GM18511 (cell line): ENCODE results near the gene CCT7.
"Not testable (repeated sequence)": the region's sequence is repeated elsewhere in the genome, so short reads cannot be mapped to it uniquely, and the experiment has no call there.

ENCODE experiments used
- ATAC-seq: cut with Tn5 transposase; IDR thresholded peaks from one replicate; pipeline ENCODE4 v1.9.1; 2021; ENCODE audit warnings: mild to moderate bottlenecking, moderate library complexity; ENCODE audit not compliant: unreplicated experiment

The CCT7 gene

GRCh38 chr2:73254343-73255006 lies 20.4 kb downstream of the CCT7 start:
- no peak for ATAC-seq

GRCh38 chr2:73255007-73255644 lies 21.0 kb downstream of the CCT7 start:
- ATAC-seq: no peak

- ATAC-seq: no peak
These were observed 22.0 kb downstream of the CCT7 start for GRCh38 chr2:73255907-73256617.

- no peak for ATAC-seq
These were observed 22.5 kb downstream of the CCT7 start for GRCh38 chr2:73256618-73256922.

DNA sequence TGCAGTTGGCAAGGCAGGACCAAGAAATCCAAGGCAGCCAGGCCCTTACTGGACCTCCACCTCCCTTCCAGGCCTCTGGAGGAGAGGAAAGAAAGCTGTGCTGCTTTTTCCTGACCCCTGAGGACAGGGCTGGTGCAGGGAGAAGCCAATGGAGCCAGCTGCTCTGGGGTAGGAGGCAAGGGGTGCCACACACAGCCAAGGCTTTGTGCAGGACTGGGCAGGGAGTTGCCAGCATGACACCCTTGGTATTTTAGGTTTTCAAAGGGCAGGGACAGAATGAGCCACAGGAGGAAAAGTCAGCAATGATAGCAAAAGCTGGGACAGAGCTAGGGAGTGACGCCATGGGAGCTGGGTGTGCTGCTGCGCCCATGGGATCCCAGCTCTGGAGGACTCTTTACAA lies 22.9 kb downstream of the CCT7 start:
- no peak for ATAC-seq

DNA sequence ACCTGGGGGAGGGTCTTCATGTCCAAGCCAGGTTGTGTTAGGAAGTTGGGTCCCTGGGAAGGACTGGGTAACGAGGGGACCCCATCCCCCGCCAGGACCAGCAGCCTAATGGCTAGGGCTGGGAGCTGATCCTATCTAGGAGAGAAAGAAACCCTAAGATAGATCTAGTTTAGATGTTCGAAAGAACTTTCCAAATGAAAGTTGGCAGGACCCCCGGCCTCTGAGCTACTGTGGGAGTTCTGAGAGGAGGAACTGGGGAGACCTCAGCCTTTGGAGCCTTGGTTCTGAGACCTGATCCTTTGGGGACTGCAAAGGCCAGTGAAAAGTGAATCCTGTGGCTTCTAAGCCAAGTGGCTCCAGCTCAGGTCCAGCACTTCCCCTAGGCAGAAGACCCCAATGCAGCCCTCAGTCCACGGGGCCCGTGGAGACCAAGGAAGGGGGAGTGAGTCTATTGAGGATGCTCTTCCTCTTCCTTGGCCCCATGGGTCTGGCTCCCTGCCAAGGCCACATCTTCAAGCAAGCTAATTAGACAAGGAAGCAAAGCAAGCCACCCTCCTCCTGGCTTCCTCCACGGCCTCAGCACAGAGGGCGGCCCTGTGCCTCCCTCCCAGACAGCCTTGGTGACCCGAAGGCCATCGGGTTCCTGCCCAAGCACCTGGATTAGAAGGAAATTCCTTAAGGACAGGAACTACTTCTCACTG lies 23.5 kb downstream of the CCT7 start:
- no peak for ATAC-seq

GRCh38 chr2:73258186-73258912 lies 24.2 kb downstream of the CCT7 start:
- ATAC-seq: no peak

DNA sequence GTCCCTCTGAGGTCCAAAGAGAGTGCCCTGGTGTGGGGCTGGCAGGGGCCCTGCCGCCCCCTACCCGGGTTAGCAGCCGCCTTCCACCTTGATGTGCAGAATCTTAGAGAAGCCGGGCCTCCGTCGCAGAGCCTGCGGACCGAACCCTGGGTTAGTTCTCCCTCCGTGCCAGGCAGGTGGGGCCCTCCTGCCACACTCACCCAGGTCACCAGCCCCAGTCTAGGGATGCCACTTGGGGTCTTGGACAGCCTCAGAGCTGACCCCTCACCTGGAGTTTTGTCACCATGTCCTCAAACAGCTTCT lies 24.8 kb downstream of the CCT7 start:
- ATAC-seq: no peak

DNA sequence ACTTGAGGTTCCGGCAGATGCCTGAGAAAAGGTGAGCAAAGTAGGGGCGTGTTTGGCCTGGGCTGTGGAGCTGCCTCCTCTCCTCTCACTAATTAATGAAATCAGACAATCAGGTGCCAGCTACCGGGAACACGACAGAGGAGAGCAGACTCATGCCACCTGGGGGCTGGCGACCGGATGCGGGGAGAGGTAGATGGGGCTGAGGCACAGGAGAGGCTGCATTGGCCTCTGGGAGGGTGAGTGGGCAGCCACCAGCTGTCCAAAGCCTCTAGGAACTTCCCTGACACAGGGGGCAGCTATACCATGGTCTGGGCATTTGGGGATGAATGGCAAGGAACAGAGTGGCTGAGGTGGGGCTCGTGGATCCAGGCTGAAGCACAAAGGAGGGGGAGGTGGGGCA lies 25.2 kb downstream of the CCT7 start:
- ATAC-seq: no peak

DNA sequence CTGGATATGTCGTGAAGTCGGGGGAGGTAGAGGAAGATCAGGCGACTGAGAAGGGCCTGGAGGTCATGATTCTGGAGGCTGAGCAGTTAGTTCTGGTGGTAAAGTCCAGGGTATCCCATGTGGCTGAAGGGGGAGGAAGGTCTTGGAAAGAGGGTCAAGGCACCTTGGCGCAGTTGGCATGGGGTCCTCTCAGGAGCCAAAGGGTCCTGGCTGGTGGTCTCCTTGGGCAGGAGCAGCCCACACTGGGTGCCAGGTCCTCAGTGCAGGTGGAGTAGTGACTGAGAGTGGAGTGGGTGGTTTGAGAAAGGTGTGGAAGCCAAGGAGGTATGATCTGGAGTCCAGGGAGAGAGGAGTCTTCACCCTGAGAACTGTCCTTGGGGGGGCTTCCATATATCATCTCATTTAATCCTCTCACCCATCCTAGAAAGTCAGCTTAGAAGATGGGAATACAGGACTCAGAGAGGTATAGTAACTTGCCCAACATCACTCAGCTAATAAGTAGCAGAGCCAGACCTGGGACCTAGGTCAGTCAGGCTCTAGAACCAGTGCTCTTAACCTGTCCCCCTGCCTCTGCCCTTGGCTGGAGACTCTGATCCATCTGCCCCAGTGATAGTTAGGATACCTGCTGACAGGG lies 25.7 kb downstream of the CCT7 start:
- ATAC-seq: no peak

- ATAC-seq: no peak
These were observed 26.4 kb downstream of the CCT7 start for GRCh38 chr2:73260338-73260984.

- no peak for ATAC-seq
These were observed 28.1 kb downstream of the CCT7 start for GRCh38 chr2:73262108-73262651.

- ATAC-seq: not testable (repeated sequence)
These were observed 28.8 kb downstream of the CCT7 start for GRCh38 chr2:73262691-73263429.

GRCh38 chr2:73263540-73264331 lies 29.6 kb downstream of the CCT7 start:
- ATAC-seq: no peak

- ATAC-seq: no peak
These were observed 30.2 kb downstream of the CCT7 start for GRCh38 chr2:73264332-73264606.

- no peak for ATAC-seq
These were observed 30.7 kb downstream of the CCT7 start for GRCh38 chr2:73264783-73265182.

GRCh38 chr2:73265298-73266060 lies 31.4 kb downstream of the CCT7 start:
- no peak for ATAC-seq
